H1 (cell line): ENCODE data around the gene NOMO2. TPM values are rescaled to one million over a fixed set of nuclear protein-coding genes. Genes with fewer than 3 reads are reported as not detected.
"Not testable (repeated sequence)": the region's sequence is repeated elsewhere in the genome, so short reads cannot be mapped to it uniquely, and the experiment has no call there.

ENCODE experiments used
- CTCF ChIA-PET: fragments of 300-600 bp; sonication (Branson Sonifier 250); formaldehyde crosslinking; loops from one replicate; lab custom pipeline; 2021; ENCODE audit not compliant: partially characterized antibody; lab: Charles Lee
- POLR2A ChIA-PET: fragments of 300-600 bp; sonication (Branson Sonifier 250); formaldehyde crosslinking; loops from one replicate; lab custom pipeline; 2021; ENCODE audit warnings: inconsistent platforms; ENCODE audit not compliant: partially characterized antibody; lab: Charles Lee
- DNase-seq, 2 experiments: peaks; one replicate each; pipeline versions ENCODE4 v3.0.0 to v3.0.0-alpha.2; 2010 to 2022; ENCODE audit warnings: low spot score in 2 of 2, low read depth in 1 of 2, mixed read lengths in 1 of 2
- FAIRE-seq: peaks from 2 replicates; lab custom pipeline; 2011; peaks lifted over from hg19 to GRCh38; lab: Jason Lieb, UNC
- H2AFZ ChIP-seq: 2 replicates; pipeline ENCODE4 v1.8.1; 2012; ENCODE audit warnings: low read length, inconsistent platforms
- H2AK5ac ChIP-seq: 2 replicates; pipeline ENCODE4 v1.6.1; 2013; ENCODE audit warnings: low read depth, low read length
- H2BK120ac ChIP-seq: replicated peaks from 2 replicates; pipeline ENCODE3; 2013; ENCODE audit warnings: low read depth, low read length, inconsistent platforms
- H2BK12ac ChIP-seq: 2 replicates; pipeline ENCODE4 v1.6.1; 2013; ENCODE audit warnings: low read depth, low read length
- H2BK15ac ChIP-seq: 2 replicates; pipeline ENCODE4 v1.6.1; 2013; ENCODE audit warnings: low read length
- H2BK20ac ChIP-seq: 2 replicates; pipeline ENCODE4 v1.6.1; 2013; ENCODE audit warnings: low read length
- H2BK5ac ChIP-seq: 2 replicates; pipeline ENCODE4 v1.6.1; 2013; ENCODE audit warnings: low read depth, low read length
- H3K14ac ChIP-seq: 2 replicates; pipeline ENCODE4 v1.6.1; 2013; ENCODE audit warnings: inconsistent platforms; ENCODE audit not compliant: insufficient read length
- H3K18ac ChIP-seq: 2 replicates; pipeline ENCODE4 v1.6.1; 2013; ENCODE audit warnings: low read length; ENCODE audit errors: extremely low read depth
- H3K23ac ChIP-seq: 2 replicates; pipeline ENCODE4 v1.6.1; 2013; ENCODE audit warnings: inconsistent platforms; ENCODE audit not compliant: insufficient read length
- H3K23me2 ChIP-seq: 2 replicates; pipeline ENCODE4 v1.6.1; 2013; ENCODE audit warnings: low read depth, low read length
- H3K27ac ChIP-seq: 2 replicates; pipeline ENCODE4 v1.6.1; 2011; ENCODE audit warnings: low read depth, low read length, inconsistent platforms
- H3K27me3 ChIP-seq, 4 experiments: replicated peaks in 1 of 4; 1 replicate in 1 of 4; 2 replicates in 3 of 4; pipeline versions ENCODE4 v1.6.1 to v1.8.1; 2011 to 2013; ENCODE audit warnings: low read length in 3 of 4, mild to moderate bottlenecking in 3 of 4, inconsistent platforms in 2 of 4, mixed read lengths in 2 of 4, moderate library complexity in 1 of 4; ENCODE audit not compliant: control insufficient read depth in 3 of 4, insufficient read depth in 3 of 4; ENCODE audit errors: extremely low read depth in 1 of 4
- H3K36me3 ChIP-seq, 4 experiments: 2 replicates each; pipeline versions ENCODE4 v1.6.1 to v1.8.1; 2011 to 2013; ENCODE audit warnings: mild to moderate bottlenecking in 4 of 4, low read length in 3 of 4, moderate library complexity in 2 of 4, control low read depth in 1 of 4, inconsistent platforms in 1 of 4; ENCODE audit not compliant: insufficient read depth in 4 of 4, control insufficient read depth in 2 of 4
- H3K4ac ChIP-seq: replicated peaks from 2 replicates; pipeline ENCODE3; 2013; ENCODE audit warnings: low read length, low read depth, mixed read lengths, inconsistent platforms; ENCODE audit not compliant: insufficient read length
- H3K4me1 ChIP-seq, 4 experiments: replicated peaks in 1 of 4; 1 replicate in 1 of 4; 2 replicates in 3 of 4; pipeline versions ENCODE4 v1.6.1 to v1.8.1; 2011 to 2013; ENCODE audit warnings: low read length in 3 of 4, inconsistent platforms in 2 of 4, mixed read lengths in 1 of 4; ENCODE audit not compliant: insufficient read depth in 4 of 4, control insufficient read depth in 3 of 4
- H3K4me2 ChIP-seq, 2 experiments: 2 replicates each; pipeline versions ENCODE4 v1.6.1 to v1.8.1; 2011 to 2013; ENCODE audit warnings: low read depth in 2 of 2, low read length in 2 of 2, control low read depth in 1 of 2, inconsistent platforms in 1 of 2, mild to moderate bottlenecking in 1 of 2; ENCODE audit not compliant: insufficient read depth in 1 of 2
- H3K4me3 ChIP-seq, 4 experiments: fragments of 200-600, 300-600 bp in 1 of 4; sonication (generic), shearing (Covaris generic), sonication (Bioruptor Twin) in 1 of 4; 2 replicates each; pipeline versions ENCODE4 v1.5.1 to v1.8.1; 2011 to 2016; ENCODE audit warnings: low read length in 4 of 4, low read depth in 3 of 4, control low read depth in 2 of 4, inconsistent platforms in 2 of 4, mild to moderate bottlenecking in 2 of 4, mixed read lengths in 1 of 4, moderate library complexity in 1 of 4; ENCODE audit not compliant: insufficient read depth in 2 of 4; ENCODE audit errors: extremely low read depth in 1 of 4
- H3K56ac ChIP-seq: replicated peaks from 2 replicates; pipeline ENCODE3; 2013; ENCODE audit warnings: low read depth, mild to moderate bottlenecking, mixed read lengths, low read length, inconsistent platforms; ENCODE audit not compliant: insufficient read length
- H3K79me1 ChIP-seq: 2 replicates; pipeline ENCODE4 v1.6.1; 2013; ENCODE audit warnings: low read depth, low read length, control low read depth
- H3K79me2 ChIP-seq, 2 experiments: 2 replicates each; pipeline versions ENCODE4 v1.6.1 to v1.8.1; 2012 to 2013; ENCODE audit warnings: low read length in 2 of 2, mild to moderate bottlenecking in 2 of 2, inconsistent platforms in 1 of 2; ENCODE audit not compliant: insufficient read depth in 2 of 2, control insufficient read depth in 1 of 2
- H3K9ac ChIP-seq, 4 experiments: replicated peaks in 1 of 4; 1 replicate in 1 of 4; 2 replicates in 3 of 4; pipeline versions ENCODE4 v1.6.1 to v1.8.1; 2011 to 2013; ENCODE audit warnings: low read depth in 3 of 4, low read length in 3 of 4, control low read depth in 2 of 4, mild to moderate bottlenecking in 2 of 4, moderate library complexity in 2 of 4, inconsistent platforms in 1 of 4; ENCODE audit errors: extremely low read depth in 1 of 4
- H3K9me3 ChIP-seq, 2 experiments: 2 replicates each; pipeline versions ENCODE4 v1.6.1 to v1.8.1; 2012 to 2013; ENCODE audit warnings: mild to moderate bottlenecking in 2 of 2, moderate library complexity in 2 of 2, control low read depth in 1 of 2, inconsistent platforms in 1 of 2, low read depth in 1 of 2, low read length in 1 of 2, mixed read lengths in 1 of 2; ENCODE audit not compliant: insufficient read depth in 2 of 2
- H4K20me1 ChIP-seq, 2 experiments: replicated peaks in 1 of 2; 2 replicates each; pipeline versions ENCODE3 to v1.8.1; 2011 to 2013; ENCODE audit warnings: inconsistent platforms in 2 of 2, low read length in 2 of 2, mild to moderate bottlenecking in 1 of 2; ENCODE audit not compliant: insufficient read depth in 2 of 2, control insufficient read depth in 1 of 2
- H4K5ac ChIP-seq: 2 replicates; pipeline ENCODE4 v1.6.1; 2013; ENCODE audit warnings: low read length, low read depth, mixed read lengths, inconsistent platforms; ENCODE audit not compliant: insufficient read length
- H4K8ac ChIP-seq: 2 replicates; pipeline ENCODE4 v1.8.0; 2013; ENCODE audit warnings: mild to moderate bottlenecking, moderate library complexity, low read length, inconsistent platforms; ENCODE audit not compliant: insufficient read depth; ENCODE audit errors: extremely low read depth
- H4K91ac ChIP-seq: replicated peaks from 2 replicates; pipeline ENCODE3; 2013; ENCODE audit warnings: low read length, mixed read lengths, inconsistent platforms; ENCODE audit not compliant: insufficient read length
- WGBS, 2 experiments: shearing (Covaris generic) in 1 of 2; methylation state at CpG; one replicate each; pipeline versions ENCODE4 v1.1.6 to v1.1.7; 2013 to 2015; ENCODE audit warnings: low lambda C conversion rate in 2 of 2, mixed read lengths in 2 of 2, inconsistent platforms in 1 of 2, low coverage in 1 of 2, missing lambda C conversion rate in 1 of 2; ENCODE audit not compliant: insufficient replicate concordance in 2 of 2, insufficient coverage in 1 of 2, insufficient read length in 1 of 2; ENCODE audit errors: extremely low coverage in 1 of 2, missing lambda C conversion rate in 1 of 2; 5-methylcytosine and 5-hydroxymethylcytosine counted together
- polyA plus RNA-seq, 7 experiments: library from polyadenylated mRNA; depleted of rRNA in 3 of 7; stranded (reverse) in 5 of 7; unstranded in 2 of 7; fragments of >200 nt in 5 of 7; fragments of 200-250 nt in 2 of 7; gene quantifications; 1 replicate in 5 of 7; 2 replicates in 1 of 7; 4 replicates in 1 of 7; pipeline versions ENCODE4 v1.2.1 to v1.2.3, GENCODE V29; 2011 to 2013; ENCODE audit warnings: missing spikeins in 2 of 7, mixed read lengths in 2 of 7
- total RNA-seq: library from RNA; stranded (reverse); fragmentation: NEBNext Ultra II Directional; extraction: Animal tissue kit (Norgen Biotek cat#: 25700); gene quantifications from 2 replicates; pipeline ENCODE4 v1.2.1, GENCODE V29; 2021

NOMO2 gene
- total and polyA plus RNA-seq, 2 of the 8 experiments (the other 6 are each of a cell fraction or from before 2014, with no cell fraction given), result 116 to 137 TPM

- H3K4me1 ChIP-seq, POLR2A ChIA-PET, H2BK12ac ChIP-seq, DNase-seq, H3K56ac ChIP-seq, H4K8ac ChIP-seq, H3K14ac ChIP-seq, H3K27me3 ChIP-seq, H2AK5ac ChIP-seq, H3K36me3 ChIP-seq, H3K23ac ChIP-seq, H4K5ac ChIP-seq, H2BK5ac ChIP-seq, H2BK120ac ChIP-seq, H2AFZ ChIP-seq, H3K4me3 ChIP-seq, H3K9ac ChIP-seq, H3K79me2 ChIP-seq, H3K27ac ChIP-seq, H3K79me1 ChIP-seq, H3K18ac ChIP-seq, CTCF ChIA-PET, H3K4ac ChIP-seq, H4K20me1 ChIP-seq, H2BK20ac ChIP-seq, H3K23me2 ChIP-seq, FAIRE-seq, H4K91ac ChIP-seq, H2BK15ac ChIP-seq, H3K9me3 ChIP-seq, H3K4me2 ChIP-seq: not testable (repeated sequence)
- WGBS, 2 experiments, result no CpG with 5 or more reads among the region's 15 CpGs
These were observed 40.3 kb downstream of the NOMO2 start for GRCh38 chr16:18521445-18522181.
